Common myeloid progenitor, CD34-positive (primary cell): ENCODE results near the gene NRAP.

Experiments used
- CTCF ChIA-PET: fragments of 350-600 bp; sonication (Branson Sonifier 250); formaldehyde crosslinking; loops from one replicate; lab custom pipeline; 2021; ENCODE audit warnings: antibody characterized with exemption; lab: Charles Lee
- POLR2A ChIA-PET: fragments of 350-600 bp; sonication (Branson Sonifier 250); formaldehyde crosslinking; loops from one replicate; lab custom pipeline; 2021; ENCODE audit warnings: antibody characterized with exemption; lab: Charles Lee
- DNase-seq, 3 donors: peaks; one replicate each; pipeline versions ENCODE4 v3.0.0 to v3.0.0-alpha.2; 2013
- H3K27ac ChIP-seq, 2 experiments: 1 replicate in 1 of 2; 2 replicates in 1 of 2; pipeline ENCODE4 v1.7.0; 2013; ENCODE audit warnings: inconsistent platforms in 2 of 2, low read length in 2 of 2, mild to moderate bottlenecking in 2 of 2, low read depth in 1 of 2, moderate library complexity in 1 of 2; ENCODE audit not compliant: severe bottlenecking in 2 of 2, insufficient read depth in 1 of 2, poor library complexity in 1 of 2
- H3K27me3 ChIP-seq, 5 experiments: replicated peaks in 2 of 5; 1 replicate in 3 of 5; 2 replicates in 2 of 5; pipeline versions ENCODE4 v1.6.1 to v1.7.0; 2013; ENCODE audit warnings: low read length in 4 of 5, mild to moderate bottlenecking in 2 of 5, moderate library complexity in 2 of 5, inconsistent platforms in 1 of 5; ENCODE audit not compliant: insufficient read depth in 5 of 5, control insufficient read depth in 4 of 5
- H3K36me3 ChIP-seq, 4 experiments: 1 replicate in 2 of 4; 2 replicates in 2 of 4; pipeline versions ENCODE4 v1.6.1 to v1.7.0; 2013; ENCODE audit warnings: low read length in 3 of 4, control low read depth in 1 of 4, mild to moderate bottlenecking in 1 of 4; ENCODE audit not compliant: control insufficient read depth in 4 of 4, insufficient read depth in 4 of 4
- H3K4me1 ChIP-seq, 4 experiments: 1 replicate in 3 of 4; 2 replicates in 1 of 4; pipeline versions ENCODE4 v1.6.1 to v1.7.1; 2013; ENCODE audit warnings: low read length in 3 of 4, mild to moderate bottlenecking in 3 of 4, control low read depth in 1 of 4, inconsistent platforms in 1 of 4, moderate library complexity in 1 of 4; ENCODE audit not compliant: control insufficient read depth in 4 of 4, insufficient read depth in 4 of 4; ENCODE audit errors: control extremely low read depth in 1 of 4
- H3K4me3 ChIP-seq, 7 experiments: 1 replicate in 4 of 7; 2 replicates in 3 of 7; pipeline versions ENCODE4 v1.5.1 to v1.7.0; 2013; ENCODE audit warnings: mild to moderate bottlenecking in 7 of 7, low read length in 6 of 7, moderate library complexity in 6 of 7, inconsistent platforms in 2 of 7, low read depth in 2 of 7, control low read depth in 1 of 7; ENCODE audit not compliant: insufficient read depth in 4 of 7, control insufficient read depth in 1 of 7; ENCODE audit errors: extremely low read depth in 1 of 7
- H3K9me3 ChIP-seq, 5 experiments: 1 replicate in 4 of 5; 2 replicates in 1 of 5; pipeline versions ENCODE4 v1.6.1 to v1.7.1; 2013; ENCODE audit warnings: low read length in 4 of 5, mild to moderate bottlenecking in 2 of 5, inconsistent platforms in 1 of 5, low read depth in 1 of 5, moderate library complexity in 1 of 5; ENCODE audit not compliant: control insufficient read depth in 4 of 5, insufficient read depth in 2 of 5; ENCODE audit errors: control extremely low read depth in 1 of 5
- WGBS: methylation state at CpG from one replicate; pipeline ENCODE4 v1.1.5; 2013; ENCODE audit not compliant: insufficient coverage; 5-methylcytosine and 5-hydroxymethylcytosine counted together

Gene NRAP

DNA sequence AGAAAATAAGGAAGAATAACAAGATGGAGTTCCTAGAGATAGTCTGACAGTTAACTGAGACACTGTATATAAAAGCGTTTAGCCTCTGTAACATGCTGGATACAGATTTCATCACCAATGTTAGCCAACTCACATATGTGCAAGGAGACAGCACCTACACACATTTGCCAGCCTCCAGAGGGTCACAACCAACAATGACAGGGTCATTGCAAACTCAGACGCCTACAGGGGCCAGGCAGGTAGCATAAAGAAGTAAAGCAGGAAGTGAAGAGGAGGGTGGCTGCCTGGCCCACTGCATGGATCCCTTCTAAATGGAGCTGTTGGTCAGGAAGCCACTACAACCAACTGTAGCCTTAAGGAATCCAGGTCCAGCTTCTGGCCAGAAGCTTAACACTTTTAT lies 50.4 kb downstream of the NRAP start:
- H3K27me3 ChIP-seq, result peaks cover 0 to 57% (median 12%) of the 10 kb centered on the region in 5 experiments
- no peak overlapping the region for H3K27ac ChIP-seq
- no peak overlapping the region for H3K4me3 ChIP-seq
- H3K9me3 ChIP-seq, result no peaks in the 10 kb centered on the region
- H3K4me1 ChIP-seq, result no peaks in the 10 kb centered on the region
- 94% methylated on average over 2 of the region's 2 CpGs for WGBS
- POLR2A ChIA-PET, result no interaction called here
- DNase-seq, result no peak
- CTCF ChIA-PET, result interaction anchor here (1.5 kb wide), 1 partner anchor 12 kb away, joined by 4 read pairs; no protein-coding TSS in a partner anchor
- no peaks in the 10 kb centered on the region for H3K36me3 ChIP-seq

GRCh38 chr10:113612154-113612553 lies 51.7 kb downstream of the NRAP start:
- peaks cover 0 to 51% (median 11%) of the 10 kb centered on the region in 5 experiments for H3K27me3 ChIP-seq
- no peaks in the 10 kb centered on the region for H3K36me3 ChIP-seq
- ChIA-PET POLR2A (no interaction called here), CTCF (no interaction called here)
- 88% methylated on average over 3 of the region's 3 CpGs for WGBS
- no peaks in the 10 kb centered on the region for H3K4me1 ChIP-seq
- no peak for DNase-seq
- H3K27ac ChIP-seq, result no peak overlapping the region
- H3K4me3 ChIP-seq, result no peak overlapping the region
- H3K9me3 ChIP-seq, result no peaks in the 10 kb centered on the region

GRCh38 chr10:113610631-113611601 lies 52.9 kb downstream of the NRAP start:
- DNase-seq, result no peak
- no peaks in the 10 kb centered on the region for H3K4me1 ChIP-seq
- no peaks in the 10 kb centered on the region for H3K36me3 ChIP-seq
- H3K4me3 ChIP-seq, result no peak overlapping the region
- 62% methylated on average over 23 of the region's 26 CpGs for WGBS
- H3K27me3 ChIP-seq, result peaks cover 0 to 44% (median 4%) of the 10 kb centered on the region in 5 experiments
- ChIA-PET POLR2A (no interaction called here), CTCF (no interaction called here)
- no peaks in the 10 kb centered on the region for H3K9me3 ChIP-seq
- no peak overlapping the region for H3K27ac ChIP-seq

DNA sequence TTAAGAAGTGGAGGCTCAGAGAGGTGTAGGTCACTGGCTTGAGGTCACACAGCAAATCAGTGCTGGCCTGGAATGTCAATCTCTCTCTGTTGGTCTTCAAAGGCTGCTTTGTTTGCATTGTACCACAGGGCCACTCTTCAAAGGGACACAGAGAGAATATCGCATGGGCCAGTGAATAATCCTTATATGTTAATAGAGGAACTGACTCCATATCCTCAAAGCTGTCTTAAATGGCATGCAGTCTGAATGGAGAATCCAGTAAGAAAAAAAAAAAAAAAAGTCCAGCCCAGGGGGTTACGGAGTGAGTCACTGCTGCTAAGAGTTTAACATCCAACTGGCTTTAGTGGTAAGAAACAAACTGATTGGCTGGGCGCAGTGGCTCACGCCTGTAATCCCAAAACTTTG lies 54.1 kb downstream of the NRAP start:
- Histone ChIP-seq H3K4me1 (no peaks in the 10 kb centered on the region), H3K27ac (no peak overlapping the region), H3K4me3 (no peak overlapping the region), H3K36me3 (no peaks in the 10 kb centered on the region), H3K9me3 (no peaks in the 10 kb centered on the region), H3K27me3 (peaks cover 0 to 33% (median 3%) of the 10 kb centered on the region in 5 experiments)
- WGBS, result 100% methylated on average over 2 of the region's 4 CpGs
- ChIA-PET CTCF (interaction anchor here (1.2 kb wide), 1 partner anchor 9 kb away, joined by 3 read pairs; no protein-coding TSS in a partner anchor), POLR2A (no interaction called here)
- DNase-seq, result no peak

GRCh38 chr10:113605268-113605978 lies 58.4 kb downstream of the NRAP start:
- ChIA-PET POLR2A (no interaction called here), CTCF (no interaction called here)
- 80% methylated on average over 11 of the region's 13 CpGs for WGBS
- Histone ChIP-seq H3K4me1 (no peaks in the 10 kb centered on the region), H3K27ac (no peak overlapping the region), H3K4me3 (no peak overlapping the region), H3K9me3 (peaks cover 0 to 7% (median 0%) of the 10 kb centered on the region in 5 experiments), H3K27me3 (peaks cover 0 to 6% (median 0%) of the 10 kb centered on the region in 5 experiments), H3K36me3 (no peaks in the 10 kb centered on the region)
- no peak for DNase-seq

DNA sequence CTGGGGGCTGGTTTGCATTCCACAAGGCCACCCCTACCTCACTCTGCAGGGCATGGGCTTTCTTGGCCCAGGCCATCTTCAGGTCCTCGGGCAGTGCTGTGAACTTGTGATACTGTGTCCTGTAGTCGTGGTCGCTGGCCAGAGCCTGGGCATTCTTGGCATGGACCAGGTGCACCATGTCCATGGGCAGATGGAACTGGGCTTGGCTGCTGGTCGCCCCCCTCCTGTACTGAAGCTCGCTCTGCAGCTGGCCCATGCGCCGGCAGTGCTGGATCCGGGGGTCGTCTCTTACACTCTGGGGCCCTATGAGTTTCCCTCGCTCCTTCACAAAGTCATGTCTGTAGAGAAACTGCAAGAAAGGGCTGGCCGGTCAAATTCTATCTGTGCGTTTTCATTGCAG lies 59.3 kb downstream of the NRAP start:
- POLR2A ChIA-PET, result no interaction called here
- CTCF ChIA-PET, result no interaction called here
- H3K9me3 ChIP-seq, result peaks cover 0 to 7% (median 0%) of the 10 kb centered on the region in 5 experiments
- no peak for DNase-seq
- no peaks in the 10 kb centered on the region for H3K4me1 ChIP-seq
- 96% methylated on average over 11 of the region's 12 CpGs for WGBS
- no peak overlapping the region for H3K4me3 ChIP-seq
- peaks cover 0 to 2% (median 0%) of the 10 kb centered on the region in 5 experiments for H3K27me3 ChIP-seq
- no peaks in the 10 kb centered on the region for H3K36me3 ChIP-seq
- no peak overlapping the region for H3K27ac ChIP-seq
